HepG2 (cell line): ENCODE results near the gene ARL4C. TPM values are rescaled to one million over a fixed set of nuclear protein-coding genes. Genes with fewer than 3 reads are reported as not detected.

ENCODE experiments used
- ATAC-seq: fragments of 200-7000 bp; cut with Tn5 transposase; 3 replicates; pipeline ENCODE4 v1.9.1; 2020; ENCODE audit warnings: mild to moderate bottlenecking, moderate library complexity
- BruUV-seq: library from RNA; stranded (reverse); fragments of 400-500 nt; replicated peaks from 2 replicates; lab custom pipeline; 2021; lab: Mats Ljungman, UMichigan
- CTCF ChIA-PET: fragments of 300-600 bp; formaldehyde crosslinking; extraction: SDS; loops from one replicate; lab custom pipeline; 2021; ENCODE audit warnings: low total read pairs, inconsistent platforms, low intra/inter-chr PET ratio; lab: Yijun Ruan, JAX
- POLR2A ChIA-PET: fragments of 350-600 bp; sonication (Branson Sonifier 250); formaldehyde crosslinking; loops from one replicate; lab custom pipeline; 2020; ENCODE audit warnings: antibody characterized with exemption, inconsistent platforms; lab: Yijun Ruan, JAX
- DNase-seq: peaks from one replicate; pipeline ENCODE4 v3.0.0-alpha.2; 2015; ENCODE audit warnings: low spot score
- FAIRE-seq: peaks from 3 replicates; lab custom pipeline; 2011; peaks lifted over from hg19 to GRCh38; lab: Jason Lieb, UNC
- H2AFZ ChIP-seq: one replicate; pipeline ENCODE4 v1.6.1; 2011; ENCODE audit warnings: low read length, inconsistent platforms
- H3K27ac ChIP-seq: fragments of 300-600 bp; 3 replicates; pipeline ENCODE4 v1.8.0; 2011; ENCODE audit warnings: mixed run types, mild to moderate bottlenecking, mixed read lengths, low read length, inconsistent platforms; ENCODE audit not compliant: insufficient read depth; ENCODE audit errors: extremely low read length
- H3K27me3 ChIP-seq, 2 experiments: fragments of 200-600 bp in 1 of 2; 2 replicates in 1 of 2; 3 replicates in 1 of 2; pipeline versions ENCODE4 v1.6.0 to v1.8.0; 2011; ENCODE audit warnings: low read length in 2 of 2, mild to moderate bottlenecking in 2 of 2, moderate library complexity in 2 of 2, inconsistent platforms in 1 of 2; ENCODE audit not compliant: insufficient read depth in 2 of 2, control insufficient read depth in 1 of 2
- H3K36me3 ChIP-seq, 2 experiments: fragments of 200-600 bp in 1 of 2; replicated peaks in 1 of 2; 2 replicates in 1 of 2; 3 replicates in 1 of 2; pipeline versions ENCODE4 v1.5.1 to v1.8.0; 2011; ENCODE audit warnings: low read length in 2 of 2, inconsistent platforms in 1 of 2; ENCODE audit not compliant: insufficient read depth in 2 of 2, control insufficient read depth in 1 of 2
- H3K4me1 ChIP-seq: 2 replicates; pipeline ENCODE4 v1.5.1; 2012; ENCODE audit warnings: low read length, inconsistent platforms; ENCODE audit not compliant: insufficient read depth
- H3K4me2 ChIP-seq: 2 replicates; pipeline ENCODE4 v1.6.0; 2011; ENCODE audit warnings: low read depth, low read length, inconsistent platforms
- H3K4me3 ChIP-seq, 3 experiments: fragments of 200-600 bp in 1 of 3; sonication (generic), shearing (Covaris generic) in 1 of 3; replicated peaks in 1 of 3; 2 replicates each; pipeline ENCODE4 v1.5.1; 2011 to 2016; ENCODE audit warnings: low read length in 3 of 3, inconsistent platforms in 2 of 3, low read depth in 2 of 3, mild to moderate bottlenecking in 2 of 3, control low read depth in 1 of 3, mixed read lengths in 1 of 3; ENCODE audit not compliant: insufficient read depth in 1 of 3
- H3K79me2 ChIP-seq: one replicate; pipeline ENCODE4 v1.6.1; 2011; ENCODE audit warnings: low read length, inconsistent platforms; ENCODE audit not compliant: insufficient read depth
- H3K9ac ChIP-seq: 2 replicates; pipeline ENCODE4 v1.6.0; 2011; ENCODE audit warnings: mild to moderate bottlenecking, low read depth, low read length, inconsistent platforms; ENCODE audit not compliant: insufficient read depth
- H3K9me3 ChIP-seq: 2 replicates; pipeline ENCODE4 v1.5.1; 2012; ENCODE audit warnings: mild to moderate bottlenecking, low read length
- H4K20me1 ChIP-seq: 2 replicates; pipeline ENCODE4 v1.6.0; 2011; ENCODE audit warnings: inconsistent platforms, mild to moderate bottlenecking, low read length, moderate library complexity; ENCODE audit not compliant: insufficient read depth
- EZH2 ChIP-seq: conservative IDR thresholded peaks from 2 replicates; pipeline ENCODE4 v1.6.1; 2012; ENCODE audit warnings: mild to moderate bottlenecking, low read depth, low read length, moderate library complexity
- ZNF350 ChIP-seq: sonication (generic); formaldehyde crosslinking; IDR thresholded peaks from 2 replicates; pipeline ENCODE4 v1.4.0; 2020; ENCODE audit warnings: mild to moderate bottlenecking, low read depth, missing genetic modification reagents, borderline replicate concordance
- ZNF839 ChIP-seq: sonication (generic); formaldehyde crosslinking; IDR thresholded peaks from 2 replicates; pipeline ENCODE4 v1.4.0; 2020; ENCODE audit warnings: missing genetic modification reagents, mild to moderate bottlenecking, borderline replicate concordance
- WGBS: methylation state at CpG from one replicate; pipeline ENCODE4 v1.1.6; 2017; ENCODE audit warnings: low lambda C conversion rate; 5-methylcytosine and 5-hydroxymethylcytosine counted together
- in situ Hi-C: cut with HindIII; loops from 2 replicates; pipeline ENCODE4 v1.10.0; 2017; ENCODE audit warnings: low pct_unique_long_range_greater_than_20kb; ENCODE audit not compliant: extremely low pct_ligation_motif_present
- intact Hi-C: fragments of 100-400 bp; cut with micrococcal nuclease; formaldehyde crosslinking; loops from one replicate; pipeline ENCODE4 v1.10.0; 2022; ENCODE audit not compliant: unreplicated experiment
- polyA plus RNA-seq, 8 experiments: library from polyadenylated mRNA; depleted of rRNA in 3 of 8; stranded (reverse) in 7 of 8; unstranded in 1 of 8; fragments of >200 nt; fragmentation: Illumina TruSeq in 4 of 8; extraction: Trizol in 4 of 8; gene quantifications; 2 replicates each; pipeline versions ENCODE4 v1.2.1 to v1.2.3, GENCODE V29; 2011 to 2016; ENCODE audit warnings: low read depth in 4 of 8, missing spikeins in 1 of 8, mixed read lengths in 1 of 8; ENCODE audit not compliant: insufficient read depth in 1 of 8
- total RNA-seq, 5 experiments: library from RNA; depleted of rRNA; stranded (reverse); fragments of >200 nt; fragmentation: Illumina TruSeq; extraction: Trizol; gene quantifications; 2 replicates each; pipeline ENCODE4 v1.2.3, GENCODE V29; 2016; ENCODE audit warnings: low read depth in 1 of 5
- TF ChIP-seq, protein P1 (sequence below): sonication (generic); formaldehyde crosslinking; IDR thresholded peaks from 2 replicates; pipeline ENCODE4 v1.9.0; 2022; ENCODE audit warnings: missing genetic modification reagents, mild to moderate bottlenecking, borderline replicate concordance
- TF ChIP-seq, protein P2 (sequence below): sonication (generic); formaldehyde crosslinking; IDR thresholded peaks from 2 replicates; pipeline ENCODE4; 2020; ENCODE audit warnings: missing genetic modification reagents, mild to moderate bottlenecking, borderline replicate concordance

Gene ARL4C
- total and polyA plus RNA-seq, 2 of the 13 experiments (the other 11 are each of a cell fraction or from before 2014, with no cell fraction given), result 0.07 to 0.15 TPM

DNA sequence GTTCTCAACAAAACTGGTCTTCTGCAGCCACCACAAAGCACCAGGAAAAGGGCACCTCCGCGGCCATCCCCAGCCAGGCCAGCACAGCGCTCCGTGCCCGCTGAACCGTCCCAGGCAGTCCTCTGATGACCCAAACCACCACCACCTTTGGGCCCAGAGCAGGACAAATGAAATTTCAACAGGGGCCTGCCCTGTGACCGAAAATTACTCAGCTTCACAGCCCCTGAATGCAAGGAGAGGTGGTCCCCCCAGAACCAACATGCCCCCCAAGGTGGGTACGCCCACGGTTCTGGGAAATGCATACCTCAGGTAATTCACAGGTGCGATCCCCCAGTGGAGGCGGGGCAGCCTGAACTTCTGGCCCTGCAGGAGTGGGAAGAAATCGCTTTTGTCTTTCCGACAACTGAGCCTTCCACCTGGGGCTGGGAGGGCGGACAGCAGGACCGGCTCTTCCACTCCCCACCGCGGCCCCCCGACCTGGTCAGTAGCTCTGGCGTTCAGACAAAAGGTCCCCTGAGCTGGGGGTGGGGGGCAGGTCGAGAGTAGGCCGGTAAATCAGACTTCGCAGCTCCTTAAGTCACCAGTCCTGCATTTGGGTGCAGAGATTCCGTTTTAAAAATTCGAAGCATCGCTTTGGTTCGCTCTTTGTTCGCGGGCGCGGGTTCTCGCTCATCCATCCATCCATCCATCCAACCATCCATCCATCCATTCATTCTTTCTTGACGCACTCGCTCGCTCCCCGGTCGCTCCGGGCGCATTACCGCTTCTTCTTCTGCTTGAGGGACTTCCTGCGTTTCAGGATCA is 1.4 kb downstream of the ARL4C start:
- peaks cover 12 to 35% of the 10 kb centered on the region in 2 experiments for H3K27me3 ChIP-seq
- TF ChIP-seq EZH2, result peak; percentile 99
- TF ChIP-seq ZNF839 (CRISPR knock-in tag), result no peak
- peak; percentile 25; the same call in 1 of the 2 replicates for TF ChIP-seq ZNF350 (CRISPR knock-in tag)
- TF ChIP-seq, protein P1, sequence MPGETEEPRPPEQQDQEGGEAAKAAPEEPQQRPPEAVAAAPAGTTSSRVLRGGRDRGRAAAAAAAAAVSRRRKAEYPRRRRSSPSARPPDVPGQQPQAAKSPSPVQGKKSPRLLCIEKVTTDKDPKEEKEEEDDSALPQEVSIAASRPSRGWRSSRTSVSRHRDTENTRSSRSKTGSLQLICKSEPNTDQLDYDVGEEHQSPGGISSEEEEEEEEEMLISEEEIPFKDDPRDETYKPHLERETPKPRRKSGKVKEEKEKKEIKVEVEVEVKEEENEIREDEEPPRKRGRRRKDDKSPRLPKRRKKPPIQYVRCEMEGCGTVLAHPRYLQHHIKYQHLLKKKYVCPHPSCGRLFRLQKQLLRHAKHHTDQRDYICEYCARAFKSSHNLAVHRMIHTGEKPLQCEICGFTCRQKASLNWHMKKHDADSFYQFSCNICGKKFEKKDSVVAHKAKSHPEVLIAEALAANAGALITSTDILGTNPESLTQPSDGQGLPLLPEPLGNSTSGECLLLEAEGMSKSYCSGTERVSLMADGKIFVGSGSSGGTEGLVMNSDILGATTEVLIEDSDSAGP (CRISPR knock-in tag), result peak; percentile 21; the same call in 1 of the 2 replicates
- TF ChIP-seq, protein P2, sequence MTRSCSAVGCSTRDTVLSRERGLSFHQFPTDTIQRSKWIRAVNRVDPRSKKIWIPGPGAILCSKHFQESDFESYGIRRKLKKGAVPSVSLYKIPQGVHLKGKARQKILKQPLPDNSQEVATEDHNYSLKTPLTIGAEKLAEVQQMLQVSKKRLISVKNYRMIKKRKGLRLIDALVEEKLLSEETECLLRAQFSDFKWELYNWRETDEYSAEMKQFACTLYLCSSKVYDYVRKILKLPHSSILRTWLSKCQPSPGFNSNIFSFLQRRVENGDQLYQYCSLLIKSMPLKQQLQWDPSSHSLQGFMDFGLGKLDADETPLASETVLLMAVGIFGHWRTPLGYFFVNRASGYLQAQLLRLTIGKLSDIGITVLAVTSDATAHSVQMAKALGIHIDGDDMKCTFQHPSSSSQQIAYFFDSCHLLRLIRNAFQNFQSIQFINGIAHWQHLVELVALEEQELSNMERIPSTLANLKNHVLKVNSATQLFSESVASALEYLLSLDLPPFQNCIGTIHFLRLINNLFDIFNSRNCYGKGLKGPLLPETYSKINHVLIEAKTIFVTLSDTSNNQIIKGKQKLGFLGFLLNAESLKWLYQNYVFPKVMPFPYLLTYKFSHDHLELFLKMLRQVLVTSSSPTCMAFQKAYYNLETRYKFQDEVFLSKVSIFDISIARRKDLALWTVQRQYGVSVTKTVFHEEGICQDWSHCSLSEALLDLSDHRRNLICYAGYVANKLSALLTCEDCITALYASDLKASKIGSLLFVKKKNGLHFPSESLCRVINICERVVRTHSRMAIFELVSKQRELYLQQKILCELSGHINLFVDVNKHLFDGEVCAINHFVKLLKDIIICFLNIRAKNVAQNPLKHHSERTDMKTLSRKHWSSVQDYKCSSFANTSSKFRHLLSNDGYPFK, result 0 out of 2 replicates have a peak, but pooled peaks have one; percentile 22
- BruUV-seq, result no TSS peak
- ATAC-seq, result no peak
- H3K4me2 ChIP-seq, result peak overlapping the region; percentile 85
- POLR2A ChIA-PET, result no interaction called here
- peaks cover 7% of the 10 kb centered on the region for H3K4me1 ChIP-seq
- CTCF ChIA-PET, result no interaction called here
- H2AFZ ChIP-seq, result no peak overlapping the region
- H3K4me3 ChIP-seq, result no peak overlapping the region
- no peak for DNase-seq
- no peaks in the 10 kb centered on the region for H3K36me3 ChIP-seq
- H3K27ac ChIP-seq, result no peak overlapping the region
- H4K20me1 ChIP-seq, result peaks cover 5% of the 10 kb centered on the region; the same call in 1 of the 2 replicates
- FAIRE-seq, result no peak
- intact Hi-C loops (no loop called here), in situ Hi-C loops (loop anchor here (5.0 kb wide), 3 partner anchors 203 to 518 kb away; no protein-coding TSS in a partner anchor)
- H3K79me2 ChIP-seq, result no peaks in the 10 kb centered on the region
- H3K9me3 ChIP-seq, result no peaks in the 10 kb centered on the region
- no peak overlapping the region for H3K9ac ChIP-seq
- WGBS, result 24% methylated on average over 31 of the region's 40 CpGs
